Measurements from ENCODE around the gene LMCD1. TPM values are rescaled to one million over a fixed set of nuclear protein-coding genes. Genes with fewer than 3 reads are reported as not detected.

LMCD1 gene
- total RNA-seq, 1 donor from 2014 or later = 48.1 TPM

DNA sequence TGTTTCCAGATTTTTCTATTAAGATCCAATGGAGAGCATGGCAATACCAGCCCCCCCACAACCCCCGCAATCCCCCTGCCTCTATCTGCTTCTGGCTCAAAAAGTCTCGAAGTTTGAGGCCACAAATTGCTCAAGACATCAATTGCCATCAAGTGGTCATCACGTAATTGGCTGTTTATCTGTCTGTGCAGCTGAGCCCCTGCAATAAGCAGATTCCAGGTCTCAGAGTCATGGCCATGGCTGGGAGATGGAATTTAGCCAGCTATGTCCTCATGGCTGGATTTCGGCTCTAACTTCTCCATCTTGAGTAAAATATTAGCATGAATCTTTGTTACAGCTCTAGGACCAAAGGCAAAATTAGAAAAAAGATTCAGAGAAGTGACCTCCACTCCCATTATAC, 120.2 kb downstream of the LMCD1 start:
- ATAC-seq (no peak), DNase-seq (ENCODE audit: missing footprints) (no peak)
- intact Hi-C loops (cut with DNase I) = no loop called here

- DNase-seq (ENCODE audit: missing footprints) = peak; percentile 78
- intact Hi-C loops (cut with DNase I) = loop anchor here (1.0 kb wide), 1 partner anchor 181 kb away; no protein-coding TSS in a partner anchor
- ATAC-seq = peak; percentile 83
These were observed 121.5 kb downstream of the LMCD1 start for GRCh38 chr3:8622873-8623691.

GRCh38 chr3:8623741-8624140, 122.1 kb downstream of the LMCD1 start:
- no peak for DNase-seq (ENCODE audit: missing footprints)
- no peak for ATAC-seq
- intact Hi-C loops (cut with DNase I) = loop anchor here (1.0 kb wide), 1 partner anchor 181 kb away; no protein-coding TSS in a partner anchor

Other genes starting within 250 kb of the LMCD1 start
- gene SSUH2, start 143.0 kb downstream of the LMCD1 start, total RNA-seq = 1.0 TPM
- gene CAV3, start 232.0 kb downstream of the LMCD1 start, total RNA-seq = 34.0 TPM

Measured in Right ventricle myocardium inferior (tissue), 1 donor.